Keratinocyte (primary cell): Measurements from ENCODE around the gene CANT1. TPM values are rescaled to one million over a fixed set of nuclear protein-coding genes. Genes with fewer than 3 reads are reported as not detected.

Experiments used
- DNase-seq: peaks from one replicate; pipeline ENCODE4 v3.0.0-alpha.2; 2011; ENCODE audit warnings: low read depth, missing footprints, low spot score
- FAIRE-seq: peaks from 2 replicates; lab custom pipeline; 2011; peaks lifted over from hg19 to GRCh38; lab: Jason Lieb, UNC
- H2AFZ ChIP-seq: 2 replicates; pipeline ENCODE4 v1.6.0; 2012; ENCODE audit warnings: low read length, control low read depth, inconsistent platforms; ENCODE audit not compliant: control insufficient read depth
- H3K27ac ChIP-seq: 2 replicates; pipeline ENCODE4 v1.5.1; 2011; ENCODE audit warnings: low read length; ENCODE audit not compliant: control insufficient read depth, insufficient read depth
- H3K27me3 ChIP-seq: 3 replicates; pipeline ENCODE4 v1.6.0; 2011; ENCODE audit warnings: low read length; ENCODE audit not compliant: control insufficient read depth, insufficient read depth; ENCODE audit errors: extremely low read depth
- H3K36me3 ChIP-seq, 2 experiments: 2 replicates in 1 of 2; 3 replicates in 1 of 2; pipeline ENCODE4 v1.5.1; 2011; ENCODE audit warnings: low read length in 2 of 2, mild to moderate bottlenecking in 1 of 2; ENCODE audit not compliant: control insufficient read depth in 2 of 2, insufficient read depth in 2 of 2; ENCODE audit errors: extremely low read depth in 1 of 2
- H3K4me1 ChIP-seq: 3 replicates; pipeline ENCODE4 v1.5.1; 2011; ENCODE audit warnings: low read length; ENCODE audit not compliant: control insufficient read depth, insufficient read depth; ENCODE audit errors: extremely low read depth
- H3K4me2 ChIP-seq: 3 replicates; pipeline ENCODE4 v1.6.0; 2011; ENCODE audit warnings: low read depth, low read length; ENCODE audit not compliant: control insufficient read depth, insufficient read depth; ENCODE audit errors: extremely low read depth
- H3K4me3 ChIP-seq, 3 experiments: fragments of 200-600 bp in 1 of 3; sonication (generic) in 1 of 3; 2 replicates in 2 of 3; 3 replicates in 1 of 3; pipeline ENCODE4 v1.5.1; 2011 to 2016; ENCODE audit warnings: low read length in 3 of 3, mild to moderate bottlenecking in 3 of 3, control low read depth in 2 of 3, inconsistent platforms in 1 of 3, low read depth in 1 of 3, mixed read lengths in 1 of 3, mixed run types in 1 of 3, moderate library complexity in 1 of 3; ENCODE audit not compliant: control insufficient read depth in 2 of 3, insufficient read depth in 2 of 3; ENCODE audit errors: extremely low read depth in 1 of 3
- H3K79me2 ChIP-seq: 2 replicates; pipeline ENCODE4 v1.6.0; 2012; ENCODE audit warnings: low read length; ENCODE audit not compliant: control insufficient read depth, insufficient read depth
- H3K9ac ChIP-seq: 3 replicates; pipeline ENCODE4 v1.6.0; 2011; ENCODE audit warnings: low read length; ENCODE audit not compliant: control insufficient read depth, insufficient read depth; ENCODE audit errors: extremely low read depth
- H3K9me1 ChIP-seq: 3 replicates; pipeline ENCODE4 v1.6.0; 2011; ENCODE audit warnings: low read length; ENCODE audit not compliant: control insufficient read depth, insufficient read depth; ENCODE audit errors: extremely low read depth
- H3K9me3 ChIP-seq: 2 replicates; pipeline ENCODE4 v1.5.1; 2012; ENCODE audit warnings: low read depth, low read length; ENCODE audit not compliant: control insufficient read depth
- H4K20me1 ChIP-seq: 3 replicates; pipeline ENCODE4 v1.6.0; 2011; ENCODE audit warnings: low read length; ENCODE audit not compliant: control insufficient read depth, insufficient read depth; ENCODE audit errors: extremely low read depth
- CTCF ChIP-seq, 3 experiments: IDR thresholded peaks in 1 of 3; conservative IDR thresholded peaks in 1 of 3; optimal IDR thresholded peaks in 1 of 3; 2 replicates in 2 of 3; 3 replicates in 1 of 3; pipeline versions ENCODE3 to v1.5.1; 2011; ENCODE audit warnings: low read length in 3 of 3, mild to moderate bottlenecking in 3 of 3, moderate library complexity in 2 of 3, control low read depth in 1 of 3, inconsistent platforms in 1 of 3; ENCODE audit not compliant: insufficient read depth in 2 of 3; ENCODE audit errors: extremely low read depth in 1 of 3
- EZH2 ChIP-seq: IDR thresholded peaks from one replicate; pipeline ENCODE4 v1.6.1; 2012; ENCODE audit warnings: inconsistent platforms, mild to moderate bottlenecking, low read length, moderate library complexity
- dilution Hi-C: fragments of 300-500 bp; cut with MboI; formaldehyde crosslinking; loops from one replicate; pipeline ENCODE4 v1.7.0; 2020; ENCODE audit warnings: low sequenced_read_pairs; ENCODE audit not compliant: extremely low pct_ligation_motif_present
- polyA minus RNA-seq, 3 experiments: library from RNA; depleted of rRNA, polyadenylated mRNA; stranded (reverse); fragments of >200 nt; gene quantifications; 1 replicate in 1 of 3; 2 replicates in 1 of 3; 3 replicates in 1 of 3; pipeline ENCODE4 v1.2.3, GENCODE V29; 2011
- polyA plus RNA-seq, 5 experiments: library from polyadenylated mRNA; depleted of rRNA in 3 of 5; stranded (reverse) in 3 of 5; stranded (forward) in 1 of 5; unstranded in 1 of 5; fragments of >200 nt; gene quantifications; 1 replicate in 1 of 5; 2 replicates in 3 of 5; 3 replicates in 1 of 5; pipeline versions ENCODE4 v1.2.1 to v1.2.3, GENCODE V29; 2011 to 2012; ENCODE audit warnings: missing spikeins in 2 of 5, low read depth in 1 of 5, low replicate concordance in 1 of 5

Gene CANT1
- polyA plus RNA-seq (53.2 to 78.1 TPM (median 54.6 TPM) in 3 replicates), polyA minus RNA-seq (62.2 to 79.7 TPM (median 66.9 TPM) in 3 replicates)
- 14.4 TPM for polyA plus RNA-seq (2011; ENCODE audit: low read depth)
- polyA plus RNA-seq (2011; cell fraction: cytosol; rRNA removed), result 46.5 and 62.9 TPM in 2 replicates
- polyA plus RNA-seq (2011; cell fraction: nucleus; rRNA removed), result 101 and 111 TPM in 2 replicates
- 37.7 and 65.6 TPM in 2 replicates for polyA plus RNA-seq (2012; ENCODE audit: low replicate concordance)
- polyA minus RNA-seq (2011; cell fraction: cytosol; rRNA and poly(A)+ RNA removed), result 106 TPM
- polyA minus RNA-seq (2011; cell fraction: nucleus; rRNA and poly(A)+ RNA removed), result 120 and 137 TPM in 2 replicates

GRCh38 chr17:79009397-79010303, at the start of gene CANT1:
Gene CANT1, minus strand, starts transcription at chr17:79009764. Its CDS starts 12,142 bp downstream, at chr17:78997622.
- DNase-seq (no peak), FAIRE-seq (no peak)
- Histone ChIP-seq H3K36me3 (peaks cover 6 to 13% of the 10 kb centered on the region in 2 experiments), H3K9me3 (no peaks in the 10 kb centered on the region), H3K4me1 (peaks cover 52% of the 10 kb centered on the region), H4K20me1 (peaks cover 5% of the 10 kb centered on the region), H3K27me3 (no peaks in the 10 kb centered on the region), H3K9me1 (peaks cover 2% of the 10 kb centered on the region), H3K9ac (peak within 1 kb of the TSS; percentile 92), H3K4me3 (peak within 1 kb of the TSS; percentile 83 to 90 (median 86)), H2AFZ (peak within 1 kb of the TSS; percentile 84), H3K79me2 (peaks cover 46% of the 10 kb centered on the region), H3K4me2 (peak within 1 kb of the TSS; percentile 95), H3K27ac (peak within 1 kb of the TSS; percentile 88)
- dilution Hi-C loops, result no loop called here
- no peak for TF ChIP-seq CTCF (optimal IDR thresholded peaks at IDR 0.05 in 1 of 3, IDR thresholded peaks at IDR 0.05 in 1 of 3, conservative IDR thresholded peaks at IDR 0.05 in 1 of 3; ENCODE audit: extremely low read depth in 1 of 3, insufficient read depth in 2 of 3, low read length in 3 of 3)
- no peak for TF ChIP-seq EZH2

DNA sequence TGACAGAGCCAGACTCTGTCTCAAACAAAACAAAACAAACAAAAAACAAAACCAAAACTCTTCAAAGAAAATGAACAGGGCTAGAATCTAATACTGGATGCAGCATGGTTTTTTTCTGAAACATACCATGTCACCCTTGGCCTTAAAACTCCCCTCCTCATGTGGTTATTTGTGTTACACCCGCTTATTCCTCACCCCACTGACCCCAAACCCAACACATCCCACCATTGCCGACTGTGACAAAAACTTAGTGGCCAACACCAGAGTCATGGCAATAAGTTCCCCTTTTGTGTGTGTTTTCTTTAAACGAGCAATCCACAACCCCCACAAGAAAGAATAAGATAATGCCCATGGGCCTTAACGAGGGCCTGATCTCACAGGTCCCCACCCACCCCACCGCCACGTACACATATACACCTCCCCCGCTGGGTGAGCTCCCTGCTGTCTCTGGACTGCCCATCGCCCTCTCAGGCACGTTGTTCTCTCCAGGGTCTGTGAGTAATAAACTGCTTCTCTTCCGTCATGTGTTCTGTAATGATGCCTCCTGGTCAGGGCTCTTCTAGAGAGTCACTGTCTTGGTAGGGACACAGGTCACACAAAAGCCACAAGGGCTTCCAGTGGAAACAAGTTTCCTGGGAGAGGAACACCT, 48.3 kb upstream of the CANT1 start:
- Histone ChIP-seq H3K4me3 (no peak overlapping the region), H3K27ac (no peak overlapping the region), H3K9ac (no peak overlapping the region), H3K9me1 (no peaks in the 10 kb centered on the region), H3K9me3 (no peaks in the 10 kb centered on the region), H4K20me1 (no peaks in the 10 kb centered on the region), H3K79me2 (no peaks in the 10 kb centered on the region), H3K36me3 (no peaks in the 10 kb centered on the region), H3K4me2 (no peak overlapping the region), H3K27me3 (no peaks in the 10 kb centered on the region), H3K4me1 (no peaks in the 10 kb centered on the region), H2AFZ (no peak overlapping the region)
- no peak for FAIRE-seq
- no peak for DNase-seq
- dilution Hi-C loops, result no loop called here
- TF ChIP-seq CTCF (optimal IDR thresholded peaks at IDR 0.05 in 1 of 3, IDR thresholded peaks at IDR 0.05 in 1 of 3, conservative IDR thresholded peaks at IDR 0.05 in 1 of 3; ENCODE audit: extremely low read depth in 1 of 3, insufficient read depth in 2 of 3, low read length in 3 of 3) (no peak), EZH2 (no peak)
